ENCODE data around the gene OPA1.
"Not testable (repeated sequence)": the region's sequence is repeated elsewhere in the genome, so short reads cannot be mapped to it uniquely, and the experiment has no call there.

DNA sequence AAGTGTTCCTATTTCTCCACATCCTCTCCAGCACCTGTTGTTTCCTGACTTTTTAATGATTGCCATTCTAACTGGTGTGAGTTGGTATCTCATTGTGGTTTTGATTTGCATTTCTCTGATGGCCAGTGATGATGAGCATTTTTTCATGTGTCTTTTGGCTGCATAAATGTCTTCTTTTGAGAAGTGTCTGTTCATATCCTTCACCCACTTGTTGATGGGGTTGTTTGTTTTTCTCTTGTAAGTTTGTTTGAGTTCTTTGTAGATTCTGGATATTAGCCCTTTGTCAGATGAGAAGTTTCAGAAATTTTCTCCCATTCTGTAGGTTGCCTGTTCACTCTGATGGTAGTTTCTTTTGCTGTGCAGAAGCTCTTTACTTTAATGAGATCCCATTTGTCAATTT is 13.9 kb downstream of the OPA1 start:
- TF ChIP-seq, protein P1, sequence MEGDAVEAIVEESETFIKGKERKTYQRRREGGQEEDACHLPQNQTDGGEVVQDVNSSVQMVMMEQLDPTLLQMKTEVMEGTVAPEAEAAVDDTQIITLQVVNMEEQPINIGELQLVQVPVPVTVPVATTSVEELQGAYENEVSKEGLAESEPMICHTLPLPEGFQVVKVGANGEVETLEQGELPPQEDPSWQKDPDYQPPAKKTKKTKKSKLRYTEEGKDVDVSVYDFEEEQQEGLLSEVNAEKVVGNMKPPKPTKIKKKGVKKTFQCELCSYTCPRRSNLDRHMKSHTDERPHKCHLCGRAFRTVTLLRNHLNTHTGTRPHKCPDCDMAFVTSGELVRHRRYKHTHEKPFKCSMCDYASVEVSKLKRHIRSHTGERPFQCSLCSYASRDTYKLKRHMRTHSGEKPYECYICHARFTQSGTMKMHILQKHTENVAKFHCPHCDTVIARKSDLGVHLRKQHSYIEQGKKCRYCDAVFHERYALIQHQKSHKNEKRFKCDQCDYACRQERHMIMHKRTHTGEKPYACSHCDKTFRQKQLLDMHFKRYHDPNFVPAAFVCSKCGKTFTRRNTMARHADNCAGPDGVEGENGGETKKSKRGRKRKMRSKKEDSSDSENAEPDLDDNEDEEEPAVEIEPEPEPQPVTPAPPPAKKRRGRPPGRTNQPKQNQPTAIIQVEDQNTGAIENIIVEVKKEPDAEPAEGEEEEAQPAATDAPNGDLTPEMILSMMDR (conservative IDR thresholded peaks at IDR 0.05; ENCODE audit: low read depth, low read length), result not testable (repeated sequence)
- not testable (repeated sequence) for TF ChIP-seq EZH2 (IDR thresholded peaks at IDR 0.05; ENCODE audit: borderline replicate concordance, low read depth, low read length, poor library complexity, severe bottlenecking)

All from A673 (cell line).